Regular cardiac myocyte (primary cell): ENCODE data around the gene SAP30BP. TPM values are rescaled to one million over a fixed set of nuclear protein-coding genes. Genes with fewer than 3 reads are reported as not detected.

Source experiments
- total RNA-seq: library from RNA; depleted of rRNA; stranded (reverse); fragments of >200 nt; gene quantifications from 2 replicates; pipeline ENCODE4 v1.2.3, GENCODE V29; 2014

SAP30BP gene
- 31.0 and 52.9 TPM in 2 replicates for total RNA-seq

GRCh38 chr17:75666959-75667790 is at the start of gene SAP30BP, which contains the start of gene RECQL5:
Gene SAP30BP, plus strand, starts transcription at chr17:75667338. Its CDS starts 35 bp downstream, at chr17:75667373.
Gene RECQL5, minus strand, starts transcription at chr17:75667154. Its CDS starts 597 bp downstream, at chr17:75666557.

GRCh38 chr17:75632863-75633485 is 34.2 kb upstream of the SAP30BP start, which contains the start of gene SMIM5:
Gene SMIM5, plus strand, starts transcription at chr17:75633434. Its CDS starts 6,768 bp downstream, at chr17:75640202.

DNA sequence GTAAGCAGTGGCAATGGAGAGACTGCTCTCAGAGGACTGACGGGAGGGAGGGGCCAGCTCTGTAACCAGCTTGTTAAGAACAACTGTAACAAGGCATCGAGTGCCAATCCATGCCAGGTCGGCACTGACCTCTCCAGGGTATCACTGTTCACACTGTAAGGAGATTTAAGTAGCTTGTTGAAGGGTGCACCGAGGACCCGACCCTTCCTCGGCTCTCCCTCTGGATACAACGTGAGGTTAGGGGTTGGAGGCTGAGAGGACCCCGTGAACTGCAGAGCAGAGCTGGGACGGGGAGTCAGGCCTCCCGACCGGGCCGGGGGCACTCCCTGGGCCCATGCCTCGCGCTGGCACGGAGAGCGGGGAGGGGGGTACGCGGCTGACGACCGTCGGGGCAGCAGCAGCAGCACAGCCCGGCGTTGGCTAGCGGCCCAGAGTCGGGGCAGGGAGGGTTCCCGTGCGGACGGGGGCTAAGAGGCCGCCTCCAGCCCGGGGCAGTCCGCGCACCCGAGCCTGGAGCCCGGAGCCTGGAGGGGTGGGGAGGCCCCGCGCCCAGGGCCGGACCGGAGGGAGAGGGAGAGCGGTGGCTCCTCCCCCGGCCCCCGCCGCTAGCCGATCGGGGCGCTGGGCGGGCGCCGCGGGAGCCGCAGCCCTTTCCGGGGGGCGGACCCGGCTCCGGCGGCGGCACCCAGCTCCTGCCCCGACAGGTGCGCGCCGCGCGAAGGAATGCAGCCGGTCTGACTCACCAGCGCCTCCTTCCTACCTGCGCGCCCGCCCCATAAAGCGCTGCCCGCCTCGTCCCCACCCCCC is 53.7 kb downstream of the SAP30BP start, which contains the start of gene ITGB4:
TSS of gene ITGB4 (plus strand) at position 804 of the 807 bp plus-strand sequence. CDS start 3,245 bp downstream, outside the sequence.

Other genes with a start within 250 kb of the SAP30BP start
- 19.6 and 34.4 TPM in 2 replicates for gene TMEM94, start 210.7 kb upstream of the SAP30BP start, total RNA-seq
- 3.5 and 4.5 TPM in 2 replicates for gene CASKIN2, start 151.8 kb upstream of the SAP30BP start, total RNA-seq
- 8.2 and 12.3 TPM in 2 replicates for gene TSEN54, start 150.8 kb upstream of the SAP30BP start, total RNA-seq
- 0.56 and 0.58 TPM in 2 replicates for gene LLGL2, start 141.6 kb upstream of the SAP30BP start, total RNA-seq
- 1.2 and 8.2 TPM in 2 replicates for gene MYO15B, start 79.5 kb upstream of the SAP30BP start, total RNA-seq
- gene SMIM5, start 33.9 kb upstream of the SAP30BP start, total RNA-seq, result 0.28 TPM in 1 of 2 replicates, not detected in the other
- gene RECQL5, start 184 bp upstream of the SAP30BP start, total RNA-seq, result 12.5 and 16.6 TPM in 2 replicates
- under 0.01 and 0.38 TPM in 2 replicates for gene ITGB4, start 54.1 kb downstream of the SAP30BP start, total RNA-seq
- gene GALK1, start 97.9 kb downstream of the SAP30BP start, total RNA-seq, result 29.3 and 49.1 TPM in 2 replicates
- 8.2 and 9.4 TPM in 2 replicates for gene UNK, start 117.5 kb downstream of the SAP30BP start, total RNA-seq
- gene UNC13D, start 177.1 kb downstream of the SAP30BP start, total RNA-seq, result 0.19 and 0.85 TPM in 2 replicates
- gene WBP2, start 188.0 kb downstream of the SAP30BP start, total RNA-seq, result 19.4 and 23.1 TPM in 2 replicates
- gene TRIM47, start 211.2 kb downstream of the SAP30BP start, total RNA-seq, result 7.7 and 14.1 TPM in 2 replicates
- gene TRIM65, start 229.6 kb downstream of the SAP30BP start, total RNA-seq, result 13.5 and 17.6 TPM in 2 replicates
- 25.9 and 28.2 TPM in 2 replicates for gene MRPL38, start 237.5 kb downstream of the SAP30BP start, total RNA-seq